ENCODE data around the gene CRYBG3.

CRYBG3 gene

DNA sequence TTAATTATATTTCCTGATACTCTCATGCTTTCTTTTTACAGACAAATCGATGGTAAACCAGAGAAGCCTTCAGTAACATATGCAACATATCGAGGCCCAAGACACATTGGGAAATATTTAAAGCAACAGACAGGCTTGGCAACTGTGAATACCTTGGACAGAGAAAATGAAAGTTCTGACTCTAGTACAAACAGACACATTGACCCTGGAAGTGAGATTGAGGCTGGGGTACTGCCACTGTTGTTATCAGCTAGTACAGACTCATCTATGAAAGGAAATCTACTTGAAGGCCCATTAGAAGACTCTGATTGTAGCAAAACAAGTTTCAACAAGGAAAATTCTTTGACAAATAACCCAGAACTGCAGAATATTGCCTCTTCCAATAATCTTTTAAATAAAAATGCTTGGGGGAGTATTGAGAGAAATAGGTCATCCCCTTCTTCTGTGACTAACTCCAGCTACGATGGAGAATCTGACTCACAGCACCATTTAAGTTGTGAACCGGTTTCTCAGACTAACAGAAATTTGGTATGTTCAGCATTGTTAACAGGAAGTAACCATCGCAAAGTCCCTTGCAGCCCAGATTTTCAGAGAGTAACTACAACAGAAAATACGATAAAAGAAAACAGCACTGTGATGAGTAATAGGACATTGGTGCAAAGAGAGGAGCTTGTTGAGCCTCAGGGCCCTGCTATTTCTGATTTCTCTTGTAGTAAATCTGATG is 50.2 kb downstream of the CRYBG3 start:
- no peaks in the 10 kb centered on the region for H3K4me1 ChIP-seq (ENCODE audit: control insufficient read depth, insufficient read depth, low read depth, low read length)
- no peak overlapping the region for H2BK5ac ChIP-seq (ENCODE audit: low read depth, low read length, poor library complexity, severe bottlenecking)
- peaks cover 6% of the 10 kb centered on the region for H3K79me1 ChIP-seq (replicated peaks; ENCODE audit: low read length, poor library complexity, severe bottlenecking)
- no peak overlapping the region for H2BK120ac ChIP-seq (ENCODE audit: low read depth, low read length)
- no peak overlapping the region for H2BK12ac ChIP-seq (ENCODE audit: low read length in 2 of 2)
- no peak overlapping the region for H3K4ac ChIP-seq (ENCODE audit: low read depth in 1 of 2, low read length in 2 of 2)
- 35% methylated on average over 3 of the region's 6 CpGs for WGBS
- H3K27ac ChIP-seq (ENCODE audit: low read length, poor library complexity, severe bottlenecking), result peak overlapping the region; percentile 51
- no peaks in the 10 kb centered on the region for H3K36me3 ChIP-seq (ENCODE audit: control insufficient read depth in 1 of 2, insufficient read depth in 2 of 2, low read depth in 1 of 2, low read length in 2 of 2)
- H2AK5ac ChIP-seq (ENCODE audit: low read length, severe bottlenecking), result no peak overlapping the region
- H2BK15ac ChIP-seq (ENCODE audit: low read depth, poor library complexity, severe bottlenecking), result no peak overlapping the region
- no peak overlapping the region for H3K18ac ChIP-seq (ENCODE audit: low read depth in 1 of 2, low read length in 2 of 2)
- no peaks in the 10 kb centered on the region for H3K27me3 ChIP-seq (ENCODE audit: control insufficient read depth in 1 of 2, insufficient read depth in 1 of 2, low read length in 2 of 2)
- H3K4me3 ChIP-seq (ENCODE audit: insufficient read depth in 1 of 2, low read depth in 1 of 2, low read length in 2 of 2), result peak overlapping the region in 1 of 2 experiments; percentile 68
- no peak overlapping the region for H4K91ac ChIP-seq (ENCODE audit: low read length)
- no peak overlapping the region for H4K8ac ChIP-seq (ENCODE audit: low read length)
- DNase-seq, result peak; percentile 95
- H3K9me3 ChIP-seq (ENCODE audit: control insufficient read depth, low read length), result no peaks in the 10 kb centered on the region
- peak overlapping the region; percentile 91 for H3K9ac ChIP-seq (ENCODE audit: low read length)
- no peak overlapping the region for H3K14ac ChIP-seq (ENCODE audit: low read length in 2 of 2)
- no peak overlapping the region for H2AFZ ChIP-seq (ENCODE audit: low read depth, low read length)
- no peak overlapping the region for H3K23ac ChIP-seq (ENCODE audit: low read length in 2 of 2)
- no peak overlapping the region for H3K4me2 ChIP-seq (ENCODE audit: low read length, poor library complexity, severe bottlenecking)

GRCh38 chr3:97872525-97873042 is 50.8 kb downstream of the CRYBG3 start:
- no peaks in the 10 kb centered on the region for H3K36me3 ChIP-seq (ENCODE audit: control insufficient read depth in 1 of 2, insufficient read depth in 2 of 2, low read depth in 1 of 2, low read length in 2 of 2)
- peak overlapping the region; percentile 91 for H3K9ac ChIP-seq (ENCODE audit: low read length)
- H3K79me1 ChIP-seq (replicated peaks; ENCODE audit: low read length, poor library complexity, severe bottlenecking), result peaks cover 8% of the 10 kb centered on the region
- no peak for DNase-seq
- H3K14ac ChIP-seq (ENCODE audit: low read length in 2 of 2), result no peak overlapping the region
- H4K91ac ChIP-seq (ENCODE audit: low read length), result no peak overlapping the region
- H2BK15ac ChIP-seq (ENCODE audit: low read depth, poor library complexity, severe bottlenecking), result no peak overlapping the region
- H3K4me1 ChIP-seq (ENCODE audit: control insufficient read depth, insufficient read depth, low read depth, low read length), result no peaks in the 10 kb centered on the region
- no peak overlapping the region for H3K23ac ChIP-seq (ENCODE audit: low read length in 2 of 2)
- no peaks in the 10 kb centered on the region for H3K9me3 ChIP-seq (ENCODE audit: control insufficient read depth, low read length)
- H3K4ac ChIP-seq (ENCODE audit: low read depth in 1 of 2, low read length in 2 of 2), result no peak overlapping the region
- H3K18ac ChIP-seq (ENCODE audit: low read depth in 1 of 2, low read length in 2 of 2), result no peak overlapping the region
- H2AK5ac ChIP-seq (ENCODE audit: low read length, severe bottlenecking), result no peak overlapping the region
- H3K27ac ChIP-seq (ENCODE audit: low read length, poor library complexity, severe bottlenecking), result peak overlapping the region; percentile 3
- WGBS, result 100% methylated on average over 1 of the region's 1 CpG
- H2BK120ac ChIP-seq (ENCODE audit: low read depth, low read length), result no peak overlapping the region
- no peak overlapping the region for H3K4me2 ChIP-seq (ENCODE audit: low read length, poor library complexity, severe bottlenecking)
- peak overlapping the region in 1 of 2 experiments; percentile 68 for H3K4me3 ChIP-seq (ENCODE audit: insufficient read depth in 1 of 2, low read depth in 1 of 2, low read length in 2 of 2)
- no peaks in the 10 kb centered on the region for H3K27me3 ChIP-seq (ENCODE audit: control insufficient read depth in 1 of 2, insufficient read depth in 1 of 2, low read length in 2 of 2)
- H2AFZ ChIP-seq (ENCODE audit: low read depth, low read length), result no peak overlapping the region
- no peak overlapping the region for H4K8ac ChIP-seq (ENCODE audit: low read length)
- no peak overlapping the region for H2BK12ac ChIP-seq (ENCODE audit: low read length in 2 of 2)
- no peak overlapping the region for H2BK5ac ChIP-seq (ENCODE audit: low read depth, low read length, poor library complexity, severe bottlenecking)

- no peak overlapping the region for H2BK120ac ChIP-seq (ENCODE audit: low read depth, low read length)
- no peaks in the 10 kb centered on the region for H3K27me3 ChIP-seq (ENCODE audit: control insufficient read depth in 1 of 2, insufficient read depth in 1 of 2, low read length in 2 of 2)
- no peak overlapping the region for H2AFZ ChIP-seq (ENCODE audit: low read depth, low read length)
- H3K9me3 ChIP-seq (ENCODE audit: control insufficient read depth, low read length), result no peaks in the 10 kb centered on the region
- H3K79me1 ChIP-seq (replicated peaks; ENCODE audit: low read length, poor library complexity, severe bottlenecking), result peaks cover 2% of the 10 kb centered on the region
- H2BK5ac ChIP-seq (ENCODE audit: low read depth, low read length, poor library complexity, severe bottlenecking), result no peak overlapping the region
- H3K23ac ChIP-seq (ENCODE audit: low read length in 2 of 2), result no peak overlapping the region
- DNase-seq, result no peak
- no peak overlapping the region for H3K18ac ChIP-seq (ENCODE audit: low read depth in 1 of 2, low read length in 2 of 2)
- peaks cover 3% of the 10 kb centered on the region for H3K4me1 ChIP-seq (ENCODE audit: control insufficient read depth, insufficient read depth, low read depth, low read length)
- H2AK5ac ChIP-seq (ENCODE audit: low read length, severe bottlenecking), result no peak overlapping the region
- no peak overlapping the region for H3K9ac ChIP-seq (ENCODE audit: low read length)
- H3K4me3 ChIP-seq (ENCODE audit: insufficient read depth in 1 of 2, low read depth in 1 of 2, low read length in 2 of 2), result no peak overlapping the region
- H3K4me2 ChIP-seq (ENCODE audit: low read length, poor library complexity, severe bottlenecking), result peak overlapping the region; percentile 34
- H4K91ac ChIP-seq (ENCODE audit: low read length), result no peak overlapping the region
- no peak overlapping the region for H3K4ac ChIP-seq (ENCODE audit: low read depth in 1 of 2, low read length in 2 of 2)
- no peak overlapping the region for H3K14ac ChIP-seq (ENCODE audit: low read length in 2 of 2)
- H2BK15ac ChIP-seq (ENCODE audit: low read depth, poor library complexity, severe bottlenecking), result no peak overlapping the region
- peaks cover 0 to 9% of the 10 kb centered on the region in 2 experiments for H3K36me3 ChIP-seq (ENCODE audit: control insufficient read depth in 1 of 2, insufficient read depth in 2 of 2, low read depth in 1 of 2, low read length in 2 of 2)
- no peak overlapping the region for H2BK12ac ChIP-seq (ENCODE audit: low read length in 2 of 2)
- no peak overlapping the region for H3K27ac ChIP-seq (ENCODE audit: low read length, poor library complexity, severe bottlenecking)
- H4K8ac ChIP-seq (ENCODE audit: low read length), result no peak overlapping the region
These were observed 58.5 kb downstream of the CRYBG3 start for GRCh38 chr3:97880267-97880666.

DNA sequence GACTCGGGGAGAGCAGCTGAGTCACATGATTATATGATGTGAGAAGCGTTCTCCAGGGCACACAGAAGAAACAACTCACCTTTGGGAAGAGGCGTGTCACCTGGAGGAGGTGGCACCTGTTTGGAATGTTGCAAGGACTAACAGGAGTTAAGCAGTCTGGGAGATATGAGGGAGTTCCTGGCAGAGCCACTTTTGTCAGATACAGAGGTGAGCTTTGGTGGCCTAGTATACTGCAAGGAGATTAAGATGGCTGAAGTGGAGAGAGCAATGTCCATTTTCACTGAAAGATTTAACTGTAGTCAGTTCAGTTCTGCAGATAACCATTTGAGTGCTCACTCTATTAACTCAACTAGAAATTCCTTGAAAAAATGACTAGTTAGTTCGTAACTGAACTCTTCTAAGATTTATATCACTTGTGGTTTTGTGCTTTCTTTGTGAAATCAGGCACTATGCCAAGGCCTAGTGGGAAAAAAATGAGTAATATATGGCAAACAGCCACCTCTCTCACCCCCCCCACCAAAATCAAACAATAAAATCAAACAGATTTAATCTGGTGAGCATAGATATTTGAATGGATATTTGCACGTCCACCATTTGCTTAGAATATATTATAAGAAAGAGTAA is 61.3 kb downstream of the CRYBG3 start:
- peak overlapping the region in 1 of 2 experiments; percentile 2 for H3K18ac ChIP-seq (ENCODE audit: low read depth in 1 of 2, low read length in 2 of 2)
- H3K4ac ChIP-seq (ENCODE audit: low read depth in 1 of 2, low read length in 2 of 2), result no peak overlapping the region
- H2BK5ac ChIP-seq (ENCODE audit: low read depth, low read length, poor library complexity, severe bottlenecking), result no peak overlapping the region
- H3K4me3 ChIP-seq (ENCODE audit: insufficient read depth in 1 of 2, low read depth in 1 of 2, low read length in 2 of 2), result no peak overlapping the region
- no peaks in the 10 kb centered on the region for H3K27me3 ChIP-seq (ENCODE audit: control insufficient read depth in 1 of 2, insufficient read depth in 1 of 2, low read length in 2 of 2)
- H2BK15ac ChIP-seq (ENCODE audit: low read depth, poor library complexity, severe bottlenecking), result no peak overlapping the region
- H3K4me2 ChIP-seq (ENCODE audit: low read length, poor library complexity, severe bottlenecking), result no peak overlapping the region
- H3K79me1 ChIP-seq (replicated peaks; ENCODE audit: low read length, poor library complexity, severe bottlenecking), result peaks cover 1% of the 10 kb centered on the region
- H4K91ac ChIP-seq (ENCODE audit: low read length), result no peak overlapping the region
- H3K9ac ChIP-seq (ENCODE audit: low read length), result no peak overlapping the region
- H2BK120ac ChIP-seq (ENCODE audit: low read depth, low read length), result no peak overlapping the region
- H4K8ac ChIP-seq (ENCODE audit: low read length), result no peak overlapping the region
- peak overlapping the region; percentile 21 for H3K27ac ChIP-seq (ENCODE audit: low read length, poor library complexity, severe bottlenecking)
- peak overlapping the region; percentile 16 for H2AK5ac ChIP-seq (ENCODE audit: low read length, severe bottlenecking)
- no peak overlapping the region for H3K23ac ChIP-seq (ENCODE audit: low read length in 2 of 2)
- H3K9me3 ChIP-seq (ENCODE audit: control insufficient read depth, low read length), result no peaks in the 10 kb centered on the region
- H3K36me3 ChIP-seq (ENCODE audit: control insufficient read depth in 1 of 2, insufficient read depth in 2 of 2, low read depth in 1 of 2, low read length in 2 of 2), result peaks cover 0 to 23% of the 10 kb centered on the region in 2 experiments
- peaks cover 3% of the 10 kb centered on the region for H3K4me1 ChIP-seq (ENCODE audit: control insufficient read depth, insufficient read depth, low read depth, low read length)
- 94% methylated on average over 4 of the region's 5 CpGs for WGBS
- H2AFZ ChIP-seq (ENCODE audit: low read depth, low read length), result no peak overlapping the region
- H3K14ac ChIP-seq (ENCODE audit: low read length in 2 of 2), result no peak overlapping the region
- no peak overlapping the region for H2BK12ac ChIP-seq (ENCODE audit: low read length in 2 of 2)
- peak; percentile 57 for DNase-seq
